HG02938 (cell line): ENCODE measurements around the gene NFKBIB.
"Not testable (repeated sequence)": the region's sequence is repeated elsewhere in the genome, so short reads cannot be mapped to it uniquely, and the experiment has no call there.

Experiments
- ATAC-seq: cut with Tn5 transposase; IDR thresholded peaks from one replicate; pipeline ENCODE4 v1.9.1; 2021; ENCODE audit warnings: mild to moderate bottlenecking, moderate library complexity; ENCODE audit not compliant: unreplicated experiment

The NFKBIB gene

GRCh38 chr19:38924388-38924787, 24.6 kb downstream of the NFKBIB start:
- no peak for ATAC-seq

DNA sequence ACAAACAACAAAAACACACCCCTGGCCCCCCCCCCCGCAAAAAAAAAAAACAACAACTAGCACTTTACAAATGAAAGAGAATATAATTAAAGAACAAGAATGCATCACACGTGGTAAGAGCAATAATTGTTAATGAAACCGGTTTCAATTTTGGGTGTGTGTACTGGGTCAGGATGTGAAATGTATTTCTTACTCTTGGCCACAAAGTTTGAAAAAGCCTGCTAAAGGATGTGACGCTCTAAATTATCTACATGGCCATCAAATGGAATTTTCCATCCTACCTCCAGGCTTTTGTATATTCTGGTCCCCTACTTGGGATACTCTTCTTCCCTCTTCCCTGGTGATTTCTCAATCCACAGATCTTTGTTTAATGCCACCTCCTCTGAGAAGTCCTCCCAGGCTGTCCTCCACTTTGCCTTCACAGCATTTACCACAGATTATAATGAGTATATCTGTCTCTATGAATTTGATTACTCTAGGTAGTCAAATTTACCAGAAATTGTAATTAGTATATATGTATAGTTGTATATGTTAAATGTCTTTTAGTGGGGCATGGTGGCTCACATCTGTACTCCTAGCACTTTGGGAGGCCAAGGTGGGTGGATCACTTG, 28.7 kb downstream of the NFKBIB start:
- ATAC-seq: no peak

DNA sequence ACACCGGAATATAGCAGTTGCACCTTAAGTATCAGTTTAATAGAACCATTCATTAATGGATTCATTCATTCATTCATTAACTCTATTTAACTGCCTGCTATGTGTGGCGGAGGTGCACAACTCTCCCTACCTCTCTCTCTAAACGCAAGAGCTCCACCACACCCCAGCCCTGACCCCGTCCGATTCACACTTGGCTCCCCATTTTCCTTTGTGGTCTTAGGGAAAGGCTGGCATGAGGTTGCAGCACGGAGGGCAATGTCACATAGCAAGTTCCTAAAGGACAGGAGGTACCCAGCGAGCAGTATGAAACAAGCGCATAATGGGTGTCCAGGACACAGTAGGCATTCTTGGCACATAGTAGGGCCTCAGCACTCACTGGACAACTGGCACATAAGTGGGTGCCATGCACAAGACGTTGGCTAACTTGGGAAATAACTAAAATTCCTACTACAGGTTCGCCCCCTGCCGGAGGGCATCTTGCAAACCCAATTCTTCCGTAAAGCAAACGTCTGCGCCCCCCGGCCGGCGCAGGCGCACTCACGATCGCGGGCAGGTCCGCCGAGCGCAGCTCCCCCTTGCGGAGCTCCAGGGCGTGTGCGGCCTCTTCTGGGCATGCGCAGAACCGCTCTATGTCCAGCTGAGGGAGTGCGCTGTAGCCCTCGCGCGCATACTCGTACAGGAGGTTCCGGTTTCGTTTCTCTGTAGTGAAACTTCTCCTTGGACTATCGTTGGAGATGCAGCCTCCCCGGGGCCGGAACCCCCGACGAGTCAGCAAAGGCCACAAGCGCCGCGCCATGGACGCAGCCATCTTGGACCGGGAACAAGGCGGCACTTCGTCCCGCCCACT, 30.4 kb downstream of the NFKBIB start, which contains the start of gene SARS2:
TSS of gene SARS2 (minus strand) at position 835 of the 847 bp plus-strand sequence. CDS start at position 808, 27 bp downstream.
- peak; percentile 62 for ATAC-seq

- peak; percentile 88 for ATAC-seq
Measured at GRCh38 chr19:38930776-38931520, 31.2 kb downstream of the NFKBIB start, which contains the start of gene MRPS12. MRPS12 (plus strand) TSS chr19:38930944; CDS start chr19:38931295, 351 bp downstream.

DNA sequence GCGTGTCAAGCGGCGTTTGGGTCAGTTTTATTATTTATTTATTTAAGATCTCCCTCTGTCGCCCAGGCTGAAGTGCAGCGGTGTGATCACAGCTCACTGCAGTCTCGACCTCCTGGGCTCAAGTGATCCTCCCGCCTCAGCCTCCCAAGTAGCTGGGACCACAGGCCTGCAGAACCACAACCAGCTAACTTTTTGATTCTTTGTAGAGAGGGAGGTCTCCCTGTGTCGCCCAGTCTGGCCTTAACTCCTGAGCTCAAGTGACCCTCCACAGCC, 31.7 kb downstream of the NFKBIB start:
- ATAC-seq: no peak

DNA sequence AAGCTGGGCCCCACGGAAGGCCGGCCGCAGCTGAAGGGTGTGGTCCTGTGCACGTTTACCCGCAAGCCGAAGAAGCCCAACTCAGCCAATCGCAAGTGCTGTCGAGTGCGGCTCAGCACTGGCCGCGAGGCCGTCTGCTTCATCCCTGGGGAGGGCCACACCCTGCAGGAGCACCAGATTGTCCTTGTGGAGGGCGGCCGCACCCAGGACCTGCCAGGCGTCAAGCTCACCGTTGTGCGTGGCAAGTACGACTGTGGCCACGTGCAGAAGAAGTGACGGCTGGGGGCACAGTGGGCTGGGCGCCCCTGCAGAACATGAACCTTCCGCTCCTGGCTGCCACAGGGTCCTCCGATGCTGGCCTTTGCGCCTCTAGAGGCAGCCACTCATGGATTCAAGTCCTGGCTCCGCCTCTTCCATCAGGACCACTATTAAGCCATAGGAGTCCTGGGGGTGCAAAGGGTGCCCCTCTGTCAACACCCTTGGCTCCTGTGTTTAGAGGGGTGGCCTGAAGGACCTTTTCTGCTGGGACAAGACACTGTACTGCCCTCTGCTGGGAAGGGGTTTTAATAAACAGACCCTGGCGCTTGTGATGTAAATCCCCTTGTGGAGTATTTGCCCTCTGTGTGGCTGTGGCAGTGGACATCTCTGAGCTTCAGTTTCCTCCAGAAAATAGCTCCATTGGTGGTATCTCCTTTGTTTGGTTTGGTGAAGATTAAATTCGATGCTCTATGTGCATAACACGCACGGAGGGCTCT, 32.8 kb downstream of the NFKBIB start:
- no peak for ATAC-seq

DNA sequence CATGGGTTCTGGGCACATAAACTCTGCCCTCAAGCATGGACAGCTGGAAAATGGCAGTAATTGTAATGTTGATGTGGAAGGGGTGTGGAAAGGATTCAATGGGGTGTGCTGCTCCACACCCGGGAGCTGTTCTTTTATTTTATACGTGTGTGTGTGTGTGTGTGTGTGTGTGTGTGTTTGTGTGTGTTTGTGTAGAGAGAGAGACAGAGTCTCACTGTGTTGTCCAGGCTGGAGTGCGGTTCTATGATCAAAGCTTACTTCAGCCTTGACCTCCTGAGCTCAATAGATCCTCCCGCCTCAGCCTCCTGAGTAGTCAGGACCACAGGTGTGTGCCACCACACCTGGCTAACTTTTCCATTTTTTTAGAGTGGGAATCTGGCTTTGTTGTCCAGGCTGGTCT, 33.8 kb downstream of the NFKBIB start:
- ATAC-seq: no peak

- no peak for ATAC-seq
Measured at GRCh38 chr19:38939957-38940356, 40.2 kb downstream of the NFKBIB start.

DNA sequence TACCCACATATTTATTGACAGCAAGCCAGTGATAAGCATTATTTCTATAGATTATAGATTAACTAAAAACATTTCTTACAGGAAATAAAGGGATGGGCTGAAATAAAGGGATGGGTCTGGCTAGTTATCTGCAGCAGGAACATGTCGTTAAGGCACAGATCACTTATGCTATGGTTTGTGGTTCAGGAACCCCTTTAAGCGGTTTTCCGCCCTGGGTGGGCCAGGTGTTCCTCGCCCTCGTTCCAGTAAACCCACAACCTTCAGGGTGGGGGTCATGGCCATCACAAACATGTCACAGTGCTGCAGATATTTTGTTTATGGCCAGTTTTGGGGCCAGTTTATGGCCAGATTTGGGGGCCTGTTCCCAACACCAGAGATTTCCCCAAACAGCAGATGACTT, 41.7 kb downstream of the NFKBIB start:
- ATAC-seq: not testable (repeated sequence)

DNA sequence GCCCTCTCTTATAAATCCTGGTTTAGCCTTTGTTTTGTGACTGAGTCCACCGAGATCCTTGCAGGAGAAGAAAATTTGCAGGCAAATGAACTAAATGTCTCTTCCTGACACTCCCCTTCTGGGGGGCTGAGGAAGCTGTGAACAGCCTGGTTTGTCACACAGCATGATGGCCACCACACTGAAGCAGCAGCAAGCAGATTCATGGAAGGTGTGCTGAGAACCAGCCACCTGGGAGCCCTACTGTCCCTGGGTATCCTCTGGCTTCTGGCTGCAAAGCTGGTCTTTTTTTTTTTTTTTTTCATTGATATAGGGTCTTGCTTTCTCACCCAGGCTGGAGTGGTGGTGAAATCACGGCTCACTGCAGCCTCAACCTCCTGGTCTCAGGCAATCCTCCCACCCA, 42.2 kb downstream of the NFKBIB start:
- ATAC-seq: no peak

DNA sequence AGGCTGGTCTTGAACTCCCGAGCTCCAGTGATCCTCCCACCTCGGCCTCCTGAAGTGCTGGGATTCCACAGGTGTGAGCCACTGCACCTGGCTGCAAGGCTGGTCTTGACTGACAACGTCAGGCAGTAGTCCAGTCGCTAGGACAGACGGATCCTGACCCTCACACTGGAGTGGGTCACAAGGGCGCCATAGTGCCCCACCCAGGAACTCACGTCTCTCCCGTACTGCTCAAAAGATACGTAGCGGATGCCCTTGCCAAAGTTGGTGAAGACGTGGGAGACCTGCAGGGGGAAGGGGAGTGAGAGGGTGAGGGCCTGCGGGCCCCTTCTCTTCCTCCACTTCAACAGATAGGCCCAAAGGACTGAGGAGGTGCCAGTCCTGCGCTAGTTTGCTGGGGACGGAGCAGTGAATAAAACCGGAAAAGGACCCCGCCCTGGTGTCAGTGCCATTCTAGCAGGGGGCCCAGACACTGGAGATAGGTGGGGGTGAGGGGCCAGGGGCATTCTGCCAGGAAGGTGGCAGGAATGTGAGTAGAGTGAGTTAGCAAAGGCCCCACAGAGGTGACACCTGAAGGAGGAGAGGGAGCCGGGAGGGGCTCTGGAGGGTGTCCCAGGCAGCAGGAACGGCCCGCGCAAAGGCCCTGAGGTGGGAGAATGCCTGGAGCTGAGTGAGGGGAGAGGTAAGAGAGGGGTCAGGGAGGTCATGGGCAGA, 42.9 kb downstream of the NFKBIB start:
- ATAC-seq: no peak

- no peak for ATAC-seq
Measured at GRCh38 chr19:38944981-38945506, 45.3 kb downstream of the NFKBIB start.

- no peak for ATAC-seq
Measured at GRCh38 chr19:38945562-38946228, 45.9 kb downstream of the NFKBIB start.

GRCh38 chr19:38946229-38947010, 46.7 kb downstream of the NFKBIB start:
- ATAC-seq: no peak

GRCh38 chr19:38949580-38950367, 50.0 kb downstream of the NFKBIB start:
- ATAC-seq: no peak

GRCh38 chr19:38951187-38951586, 51.4 kb downstream of the NFKBIB start:
- no peak for ATAC-seq

- no peak for ATAC-seq
Measured at GRCh38 chr19:38952395-38953165, 52.8 kb downstream of the NFKBIB start.
